ENCODE measurements around the gene UGT2B7. TPM values are rescaled to one million over a fixed set of nuclear protein-coding genes. Genes with fewer than 3 reads are reported as not detected.

UGT2B7 gene
- total and polyA plus RNA-seq, 2 of the 13 experiments (the other 11 are each of a cell fraction or from before 2014, with no cell fraction given) = 26.8 to 41.8 TPM

DNA sequence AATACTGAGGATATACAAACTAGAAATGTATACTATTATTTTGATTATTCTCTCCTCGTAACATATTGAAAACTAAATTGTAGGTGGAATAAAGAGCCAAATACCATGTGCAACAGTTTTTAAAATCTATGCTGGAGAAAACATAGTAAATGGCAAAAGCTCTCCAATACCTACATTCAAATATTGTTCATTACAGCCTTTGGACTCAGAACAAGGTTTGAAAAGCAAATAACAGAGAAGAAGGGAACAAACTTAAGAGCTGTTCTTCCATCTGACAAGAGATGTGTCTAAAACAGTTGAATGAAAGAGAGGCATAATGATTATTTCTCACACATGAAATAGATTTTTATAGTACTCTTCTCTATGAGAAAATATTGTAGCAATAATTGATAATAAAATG, 25.0 kb upstream of the UGT2B7 start:
- no peak overlapping the region for H3K4me2 ChIP-seq (ENCODE audit: low read depth, low read length)
- H4K20me1 ChIP-seq (ENCODE audit: insufficient read depth, low read length) = no peaks in the 10 kb centered on the region
- no peak overlapping the region for H3K27ac ChIP-seq (ENCODE audit: extremely low read length, insufficient read depth, low read length)
- no peaks in the 10 kb centered on the region for H3K36me3 ChIP-seq (replicated peaks in 1 of 2; ENCODE audit: control insufficient read depth in 1 of 2, insufficient read depth in 2 of 2, low read length in 2 of 2)
- no peaks in the 10 kb centered on the region for H3K27me3 ChIP-seq (ENCODE audit: control insufficient read depth in 1 of 2, insufficient read depth in 2 of 2, low read length in 2 of 2)
- 95% methylated on average over 1 of the region's 1 CpG for WGBS (ENCODE audit: low lambda C conversion rate)
- no peak overlapping the region for H3K4me3 ChIP-seq (replicated peaks in 1 of 3; ENCODE audit: insufficient read depth in 1 of 3, low read depth in 2 of 3, low read length in 3 of 3)
- H3K9ac ChIP-seq (ENCODE audit: insufficient read depth, low read depth, low read length) = no peak overlapping the region
- intact Hi-C loops (cut with micrococcal nuclease; ENCODE audit: unreplicated experiment) = no loop called here
- DNase-seq (ENCODE audit: low spot score) = no peak
- ChIA-PET CTCF (ENCODE audit: low intra/inter-chr PET ratio, low total read pairs) (no interaction called here), POLR2A (no interaction called here)
- no TSS peak for BruUV-seq (replicated peaks)
- H3K79me2 ChIP-seq (ENCODE audit: insufficient read depth, low read length) = peaks cover 15% of the 10 kb centered on the region
- H3K4me1 ChIP-seq (ENCODE audit: insufficient read depth, low read length) = peaks cover 20% of the 10 kb centered on the region
- in situ Hi-C loops (cut with HindIII; ENCODE audit: extremely low pct_ligation_motif_present, low pct_unique_long_range_greater_than_20kb) = loop anchor here (25.0 kb wide), 1 partner anchor 584 kb away; no protein-coding TSS in a partner anchor
- H2AFZ ChIP-seq (ENCODE audit: low read length) = no peak overlapping the region
- ATAC-seq = no peak
- no peaks in the 10 kb centered on the region for H3K9me3 ChIP-seq (ENCODE audit: low read length)
- no peak for FAIRE-seq
- TF ChIP-seq, protein P1, sequence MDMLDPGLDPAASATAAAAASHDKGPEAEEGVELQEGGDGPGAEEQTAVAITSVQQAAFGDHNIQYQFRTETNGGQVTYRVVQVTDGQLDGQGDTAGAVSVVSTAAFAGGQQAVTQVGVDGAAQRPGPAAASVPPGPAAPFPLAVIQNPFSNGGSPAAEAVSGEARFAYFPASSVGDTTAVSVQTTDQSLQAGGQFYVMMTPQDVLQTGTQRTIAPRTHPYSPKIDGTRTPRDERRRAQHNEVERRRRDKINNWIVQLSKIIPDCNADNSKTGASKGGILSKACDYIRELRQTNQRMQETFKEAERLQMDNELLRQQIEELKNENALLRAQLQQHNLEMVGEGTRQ (IDR thresholded peaks at IDR 0.05; ENCODE audit: low read depth, low read length) = no peak
- TF ChIP-seq, protein P1 (CRISPR knock-in tag; IDR thresholded peaks at IDR 0.05; ENCODE audit: borderline replicate concordance) = no peak
- TF ChIP-seq ONECUT2 (CRISPR knock-in tag; IDR thresholded peaks at IDR 0.05) (no peak), CEBPG (CRISPR knock-in tag; IDR thresholded peaks at IDR 0.05) (no peak), JARID2 (CRISPR knock-in tag; IDR thresholded peaks at IDR 0.05; ENCODE audit: insufficient replicate concordance) (no peak), WIZ (CRISPR knock-in tag; IDR thresholded peaks at IDR 0.05) (no peak), ZNF432 (CRISPR knock-in tag; IDR thresholded peaks at IDR 0.05; ENCODE audit: borderline replicate concordance) (no peak), ZBTB1 (CRISPR knock-in tag; IDR thresholded peaks at IDR 0.05; ENCODE audit: borderline replicate concordance) (no peak), PHF5A (CRISPR knock-in tag; IDR thresholded peaks at IDR 0.05; ENCODE audit: low read depth, unreplicated experiment) (no peak), NPAS2 (CRISPR knock-in tag; IDR thresholded peaks at IDR 0.05; ENCODE audit: borderline replicate concordance) (no peak)
- TF ChIP-seq, protein P2, sequence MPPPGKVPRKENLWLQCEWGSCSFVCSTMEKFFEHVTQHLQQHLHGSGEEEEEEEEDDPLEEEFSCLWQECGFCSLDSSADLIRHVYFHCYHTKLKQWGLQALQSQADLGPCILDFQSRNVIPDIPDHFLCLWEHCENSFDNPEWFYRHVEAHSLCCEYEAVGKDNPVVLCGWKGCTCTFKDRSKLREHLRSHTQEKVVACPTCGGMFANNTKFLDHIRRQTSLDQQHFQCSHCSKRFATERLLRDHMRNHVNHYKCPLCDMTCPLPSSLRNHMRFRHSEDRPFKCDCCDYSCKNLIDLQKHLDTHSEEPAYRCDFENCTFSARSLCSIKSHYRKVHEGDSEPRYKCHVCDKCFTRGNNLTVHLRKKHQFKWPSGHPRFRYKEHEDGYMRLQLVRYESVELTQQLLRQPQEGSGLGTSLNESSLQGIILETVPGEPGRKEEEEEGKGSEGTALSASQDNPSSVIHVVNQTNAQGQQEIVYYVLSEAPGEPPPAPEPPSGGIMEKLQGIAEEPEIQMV (CRISPR knock-in tag; IDR thresholded peaks at IDR 0.05; ENCODE audit: low read depth) = no peak
- TF ChIP-seq, protein P3, sequence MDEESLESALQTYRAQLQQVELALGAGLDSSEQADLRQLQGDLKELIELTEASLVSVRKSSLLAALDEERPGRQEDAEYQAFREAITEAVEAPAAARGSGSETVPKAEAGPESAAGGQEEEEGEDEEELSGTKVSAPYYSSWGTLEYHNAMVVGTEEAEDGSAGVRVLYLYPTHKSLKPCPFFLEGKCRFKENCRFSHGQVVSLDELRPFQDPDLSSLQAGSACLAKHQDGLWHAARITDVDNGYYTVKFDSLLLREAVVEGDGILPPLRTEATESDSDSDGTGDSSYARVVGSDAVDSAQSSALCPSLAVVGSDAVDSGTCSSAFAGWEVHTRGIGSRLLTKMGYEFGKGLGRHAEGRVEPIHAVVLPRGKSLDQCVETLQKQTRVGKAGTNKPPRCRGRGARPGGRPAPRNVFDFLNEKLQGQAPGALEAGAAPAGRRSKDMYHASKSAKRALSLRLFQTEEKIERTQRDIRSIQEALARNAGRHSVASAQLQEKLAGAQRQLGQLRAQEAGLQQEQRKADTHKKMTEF (CRISPR knock-in tag; IDR thresholded peaks at IDR 0.05) = no peak
- TF ChIP-seq, protein P4, sequence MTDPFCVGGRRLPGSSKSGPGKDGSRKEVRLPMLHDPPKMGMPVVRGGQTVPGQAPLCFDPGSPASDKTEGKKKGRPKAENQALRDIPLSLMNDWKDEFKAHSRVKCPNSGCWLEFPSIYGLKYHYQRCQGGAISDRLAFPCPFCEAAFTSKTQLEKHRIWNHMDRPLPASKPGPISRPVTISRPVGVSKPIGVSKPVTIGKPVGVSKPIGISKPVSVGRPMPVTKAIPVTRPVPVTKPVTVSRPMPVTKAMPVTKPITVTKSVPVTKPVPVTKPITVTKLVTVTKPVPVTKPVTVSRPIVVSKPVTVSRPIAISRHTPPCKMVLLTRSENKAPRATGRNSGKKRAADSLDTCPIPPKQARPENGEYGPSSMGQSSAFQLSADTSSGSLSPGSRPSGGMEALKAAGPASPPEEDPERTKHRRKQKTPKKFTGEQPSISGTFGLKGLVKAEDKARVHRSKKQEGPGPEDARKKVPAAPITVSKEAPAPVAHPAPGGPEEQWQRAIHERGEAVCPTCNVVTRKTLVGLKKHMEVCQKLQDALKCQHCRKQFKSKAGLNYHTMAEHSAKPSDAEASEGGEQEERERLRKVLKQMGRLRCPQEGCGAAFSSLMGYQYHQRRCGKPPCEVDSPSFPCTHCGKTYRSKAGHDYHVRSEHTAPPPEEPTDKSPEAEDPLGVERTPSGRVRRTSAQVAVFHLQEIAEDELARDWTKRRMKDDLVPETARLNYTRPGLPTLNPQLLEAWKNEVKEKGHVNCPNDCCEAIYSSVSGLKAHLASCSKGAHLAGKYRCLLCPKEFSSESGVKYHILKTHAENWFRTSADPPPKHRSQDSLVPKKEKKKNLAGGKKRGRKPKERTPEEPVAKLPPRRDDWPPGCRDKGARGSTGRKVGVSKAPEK (CRISPR knock-in tag; IDR thresholded peaks at IDR 0.05; ENCODE audit: borderline replicate concordance) = no peak
- TF ChIP-seq, protein P5, sequence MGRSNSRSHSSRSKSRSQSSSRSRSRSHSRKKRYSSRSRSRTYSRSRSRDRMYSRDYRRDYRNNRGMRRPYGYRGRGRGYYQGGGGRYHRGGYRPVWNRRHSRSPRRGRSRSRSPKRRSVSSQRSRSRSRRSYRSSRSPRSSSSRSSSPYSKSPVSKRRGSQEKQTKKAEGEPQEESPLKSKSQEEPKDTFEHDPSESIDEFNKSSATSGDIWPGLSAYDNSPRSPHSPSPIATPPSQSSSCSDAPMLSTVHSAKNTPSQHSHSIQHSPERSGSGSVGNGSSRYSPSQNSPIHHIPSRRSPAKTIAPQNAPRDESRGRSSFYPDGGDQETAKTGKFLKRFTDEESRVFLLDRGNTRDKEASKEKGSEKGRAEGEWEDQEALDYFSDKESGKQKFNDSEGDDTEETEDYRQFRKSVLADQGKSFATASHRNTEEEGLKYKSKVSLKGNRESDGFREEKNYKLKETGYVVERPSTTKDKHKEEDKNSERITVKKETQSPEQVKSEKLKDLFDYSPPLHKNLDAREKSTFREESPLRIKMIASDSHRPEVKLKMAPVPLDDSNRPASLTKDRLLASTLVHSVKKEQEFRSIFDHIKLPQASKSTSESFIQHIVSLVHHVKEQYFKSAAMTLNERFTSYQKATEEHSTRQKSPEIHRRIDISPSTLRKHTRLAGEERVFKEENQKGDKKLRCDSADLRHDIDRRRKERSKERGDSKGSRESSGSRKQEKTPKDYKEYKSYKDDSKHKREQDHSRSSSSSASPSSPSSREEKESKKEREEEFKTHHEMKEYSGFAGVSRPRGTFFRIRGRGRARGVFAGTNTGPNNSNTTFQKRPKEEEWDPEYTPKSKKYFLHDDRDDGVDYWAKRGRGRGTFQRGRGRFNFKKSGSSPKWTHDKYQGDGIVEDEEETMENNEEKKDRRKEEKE (IDR thresholded peaks at IDR 0.05) = no peak
